Kidney (tissue), 14 donors: Measurements from ENCODE around the gene LCTL. TPM values are rescaled to one million over a fixed set of nuclear protein-coding genes. Genes with fewer than 3 reads are reported as not detected.

ENCODE experiments used
- DNase-seq, 5 donors: peaks; one replicate each; pipeline ENCODE4 v3.0.0-alpha.2; 2013 to 2020
- FAIRE-seq: peaks from 2 replicates; lab custom pipeline; 2012; peaks lifted over from hg19 to GRCh38; lab: Jason Lieb, UNC
- H3K27ac ChIP-seq, 2 donors: one replicate each; pipeline ENCODE4 v1.7.0; 2013; ENCODE audit warnings: low read depth in 2 of 2, low read length in 2 of 2, inconsistent platforms in 1 of 2
- H3K27me3 ChIP-seq: one replicate; pipeline ENCODE4 v1.7.1; 2013; ENCODE audit warnings: low read length, inconsistent platforms; ENCODE audit not compliant: control insufficient read depth, insufficient read depth
- H3K36me3 ChIP-seq, 3 donors: one replicate each; pipeline versions ENCODE4 v1.7.0 to v1.7.1; 2013; ENCODE audit warnings: low read length in 3 of 3, control low read depth in 1 of 3, inconsistent platforms in 1 of 3; ENCODE audit not compliant: insufficient read depth in 3 of 3, control insufficient read depth in 2 of 3
- H3K4me1 ChIP-seq, 3 donors: one replicate each; pipeline versions ENCODE4 v1.7.0 to v1.7.1; 2013; ENCODE audit warnings: low read length in 3 of 3, inconsistent platforms in 1 of 3, low read depth in 1 of 3; ENCODE audit not compliant: control insufficient read depth in 2 of 3, insufficient read depth in 2 of 3
- H3K4me3 ChIP-seq, 3 donors: one replicate each; pipeline versions ENCODE4 v1.7.0 to v1.8.1; 2013; ENCODE audit warnings: low read length in 3 of 3, control low read depth in 1 of 3, inconsistent platforms in 1 of 3
- H3K9ac ChIP-seq, 3 donors: one replicate each; pipeline versions ENCODE4 v1.7.0 to v1.7.1; 2013; ENCODE audit warnings: low read length in 3 of 3, control low read depth in 1 of 3, inconsistent platforms in 1 of 3
- H3K9me3 ChIP-seq, 3 donors: one replicate each; pipeline versions ENCODE4 v1.7.0 to v1.7.1; 2013; ENCODE audit warnings: low read length in 3 of 3, control low read depth in 1 of 3, inconsistent platforms in 1 of 3; ENCODE audit not compliant: control insufficient read depth in 2 of 3, insufficient read depth in 1 of 3
- intact Hi-C: fragments of 100-400 bp; cut with DNase I; formaldehyde crosslinking; loops from one replicate; pipeline ENCODE4 v1.11.1; 2022
- polyA plus RNA-seq: library from polyadenylated mRNA; stranded (reverse); fragments of 350-450 nt; fragmentation: Illumina TruSeq; extraction: RNeasy Lipid Tissue Mini Kit (QIAGEN cat#74804); gene quantifications from one replicate; pipeline ENCODE4 v1.2.3, GENCODE V29; 2014; ENCODE audit warnings: low read depth, low replicate concordance; ENCODE audit not compliant: insufficient read depth
- total RNA-seq: library from RNA; stranded (reverse); fragmentation: NEBNext Ultra II Directional; extraction: Animal tissue kit (Norgen Biotek cat#: 25700); gene quantifications from one replicate; pipeline ENCODE4 v1.2.1, GENCODE V29; 2021
- TF ChIP-seq, protein P1 (sequence below): IDR thresholded peaks from 3 replicates; pipeline ENCODE4 v1.5.1; 2012; ENCODE audit warnings: mild to moderate bottlenecking, moderate library complexity, borderline replicate concordance; ENCODE audit not compliant: insufficient read depth; ENCODE audit errors: extremely low read depth
- donor health status: control.
- donor health status: control.
- donor health status: control.
- donor health status: control.
- donor health status: control.
- donor health status: DM: yes; HTN: yes; CAD: no.
- donor health status: Normal renal cell carcinoma (clear cell type).

The LCTL gene
- total and polyA plus RNA-seq, 2 donors from 2014 or later: not detected

DNA sequence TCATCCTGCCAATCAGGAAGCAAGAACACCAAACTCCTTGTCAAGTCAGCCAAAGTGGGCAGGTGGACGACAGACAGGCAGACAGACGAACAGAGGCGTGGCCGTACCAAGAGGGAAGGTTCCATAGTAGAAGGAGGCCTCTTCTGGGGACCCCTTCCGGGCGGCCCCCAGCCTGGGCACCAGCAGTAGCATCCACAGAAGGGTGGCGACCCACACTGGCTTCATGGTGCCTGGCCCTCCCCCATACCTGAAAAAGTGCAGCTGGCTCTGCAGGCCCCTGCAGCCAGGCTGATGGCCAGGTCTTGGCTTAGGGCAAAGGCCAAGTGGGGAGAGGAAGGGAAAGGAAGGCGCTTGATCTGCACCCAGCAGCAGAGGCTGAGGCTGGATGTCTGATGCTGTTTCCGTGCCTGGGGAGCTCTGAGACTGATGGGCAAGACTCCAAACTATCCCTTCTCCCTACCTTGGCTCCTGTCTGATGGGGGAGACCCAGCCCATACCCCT is 607 bp downstream of the LCTL start:
- no peaks in the 10 kb centered on the region for H3K9me3 ChIP-seq
- H3K27ac ChIP-seq: no peak overlapping the region
- H3K9ac ChIP-seq: no peak overlapping the region
- H3K4me3 ChIP-seq: no peak overlapping the region
- no peaks in the 10 kb centered on the region for H3K36me3 ChIP-seq
- no peak for FAIRE-seq
- DNase-seq: no peak
- TF ChIP-seq, protein P1, sequence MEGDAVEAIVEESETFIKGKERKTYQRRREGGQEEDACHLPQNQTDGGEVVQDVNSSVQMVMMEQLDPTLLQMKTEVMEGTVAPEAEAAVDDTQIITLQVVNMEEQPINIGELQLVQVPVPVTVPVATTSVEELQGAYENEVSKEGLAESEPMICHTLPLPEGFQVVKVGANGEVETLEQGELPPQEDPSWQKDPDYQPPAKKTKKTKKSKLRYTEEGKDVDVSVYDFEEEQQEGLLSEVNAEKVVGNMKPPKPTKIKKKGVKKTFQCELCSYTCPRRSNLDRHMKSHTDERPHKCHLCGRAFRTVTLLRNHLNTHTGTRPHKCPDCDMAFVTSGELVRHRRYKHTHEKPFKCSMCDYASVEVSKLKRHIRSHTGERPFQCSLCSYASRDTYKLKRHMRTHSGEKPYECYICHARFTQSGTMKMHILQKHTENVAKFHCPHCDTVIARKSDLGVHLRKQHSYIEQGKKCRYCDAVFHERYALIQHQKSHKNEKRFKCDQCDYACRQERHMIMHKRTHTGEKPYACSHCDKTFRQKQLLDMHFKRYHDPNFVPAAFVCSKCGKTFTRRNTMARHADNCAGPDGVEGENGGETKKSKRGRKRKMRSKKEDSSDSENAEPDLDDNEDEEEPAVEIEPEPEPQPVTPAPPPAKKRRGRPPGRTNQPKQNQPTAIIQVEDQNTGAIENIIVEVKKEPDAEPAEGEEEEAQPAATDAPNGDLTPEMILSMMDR: no peak
- no peaks in the 10 kb centered on the region for H3K27me3 ChIP-seq
- intact Hi-C loops: no loop called here
- no peaks in the 10 kb centered on the region for H3K4me1 ChIP-seq

DNA sequence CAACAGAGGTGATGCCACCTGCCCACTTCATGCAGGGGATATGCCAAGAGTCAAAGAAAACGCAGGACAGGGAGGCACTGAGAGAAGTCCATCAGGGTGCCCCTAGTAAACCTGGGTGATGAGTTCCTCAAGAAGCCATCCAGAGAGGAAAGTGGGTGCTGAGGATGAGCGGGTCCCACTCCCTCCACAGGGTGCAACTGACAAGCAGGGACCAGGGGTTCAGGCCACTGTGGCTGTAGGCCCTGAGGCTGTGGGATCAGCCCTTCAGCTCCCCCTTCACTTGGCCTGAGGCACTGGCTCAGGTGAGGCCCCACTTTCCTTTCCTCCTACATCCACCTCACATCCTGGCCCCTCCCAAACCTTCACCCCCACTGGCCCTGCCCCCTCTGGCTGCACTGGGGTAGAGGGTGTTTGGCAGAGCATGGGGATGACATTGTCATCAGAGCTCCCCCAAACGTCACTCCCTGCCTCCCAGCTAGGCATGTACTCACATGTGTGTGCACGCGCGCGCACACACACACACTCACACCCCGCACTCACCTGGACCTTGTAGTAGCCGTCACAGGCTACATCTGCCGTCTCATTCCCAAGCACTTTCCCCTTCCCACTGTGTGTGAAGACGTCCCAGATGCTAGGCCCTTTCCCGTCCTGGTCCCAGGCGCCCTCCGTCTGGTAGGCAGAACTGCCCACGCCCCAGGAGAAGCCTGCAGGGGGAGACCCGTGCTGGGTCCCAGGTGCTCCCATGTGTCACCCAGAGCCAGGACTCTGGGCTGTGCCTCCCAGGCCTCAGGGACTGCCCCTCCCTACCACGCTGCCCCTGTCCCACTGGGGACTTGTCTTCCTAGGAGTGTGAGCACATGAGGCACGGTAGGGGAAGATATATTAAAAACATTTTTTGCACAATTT is 1.4 kb downstream of the LCTL start:
- intact Hi-C loops: no loop called here
- Histone ChIP-seq H3K4me3 (no peak overlapping the region), H3K9me3 (no peaks in the 10 kb centered on the region), H3K36me3 (no peaks in the 10 kb centered on the region), H3K27me3 (no peaks in the 10 kb centered on the region), H3K9ac (no peak overlapping the region), H3K27ac (no peak overlapping the region), H3K4me1 (no peaks in the 10 kb centered on the region)
- TF ChIP-seq, protein P1: no peak
- no peak for DNase-seq
- FAIRE-seq: no peak

DNA sequence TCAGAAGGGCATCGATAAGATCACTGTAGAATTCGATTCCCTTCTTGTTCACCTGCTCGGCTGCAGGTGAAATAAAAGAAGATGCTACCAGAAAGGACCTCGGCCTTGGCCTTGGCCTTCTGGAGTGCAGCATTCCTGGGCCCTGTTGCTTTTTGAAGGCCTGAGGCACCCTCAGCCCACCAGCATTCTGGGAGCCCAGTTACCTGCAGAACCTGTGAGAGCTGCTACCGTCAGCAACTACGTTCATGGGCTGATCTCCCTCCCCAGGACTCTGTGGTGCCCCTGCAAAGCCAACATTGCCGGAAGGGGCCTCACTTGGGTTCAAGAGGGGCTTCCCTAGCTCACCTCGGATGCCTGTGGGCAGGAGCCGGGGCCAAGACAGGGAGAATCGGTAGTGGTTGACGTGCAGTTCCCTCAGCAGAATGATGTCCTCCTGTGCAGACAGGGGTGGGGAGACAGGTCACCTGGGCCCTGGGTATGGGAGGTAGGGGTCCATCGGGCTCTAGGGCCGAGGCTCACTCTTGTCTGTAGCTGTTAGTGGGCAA is 2.2 kb downstream of the LCTL start:
- H3K27me3 ChIP-seq: no peaks in the 10 kb centered on the region
- H3K4me3 ChIP-seq: no peak overlapping the region
- TF ChIP-seq, protein P1: no peak
- no peaks in the 10 kb centered on the region for H3K36me3 ChIP-seq
- intact Hi-C loops: no loop called here
- H3K9me3 ChIP-seq: no peaks in the 10 kb centered on the region
- FAIRE-seq (no peak), DNase-seq (no peak)
- H3K9ac ChIP-seq: no peak overlapping the region
- H3K27ac ChIP-seq: no peak overlapping the region
- no peaks in the 10 kb centered on the region for H3K4me1 ChIP-seq
